Tibial nerve (tissue), 4 donors: ENCODE results near the gene TMEM248.

Experiments used
- EP300 ChIP-seq, 2 donors: sonication (generic); formaldehyde crosslinking; IDR thresholded peaks; one replicate each; pipeline ENCODE4 v1.6.1; 2017; ENCODE audit warnings: antibody characterized with exemption in 2 of 2, mild to moderate bottlenecking in 1 of 2
- POLR2A ChIP-seq, 2 donors: fragments of 450-650 bp; IDR thresholded peaks; one replicate each; pipeline ENCODE4 v1.6.1; 2017; ENCODE audit warnings: antibody characterized with exemption in 2 of 2, mild to moderate bottlenecking in 2 of 2, moderate library complexity in 2 of 2
- TF ChIP-seq, protein P1 (sequence below), 5 experiments: fragments of 200-600 bp in 3 of 5; fragments of 450-650 bp in 2 of 5; sonication (generic) in 3 of 5; IDR thresholded peaks; one replicate each; pipeline ENCODE4 v1.5.1; 2016 to 2019; ENCODE audit warnings: antibody characterized with exemption in 5 of 5, mild to moderate bottlenecking in 3 of 5, moderate library complexity in 2 of 5

- TF ChIP-seq, protein P1, sequence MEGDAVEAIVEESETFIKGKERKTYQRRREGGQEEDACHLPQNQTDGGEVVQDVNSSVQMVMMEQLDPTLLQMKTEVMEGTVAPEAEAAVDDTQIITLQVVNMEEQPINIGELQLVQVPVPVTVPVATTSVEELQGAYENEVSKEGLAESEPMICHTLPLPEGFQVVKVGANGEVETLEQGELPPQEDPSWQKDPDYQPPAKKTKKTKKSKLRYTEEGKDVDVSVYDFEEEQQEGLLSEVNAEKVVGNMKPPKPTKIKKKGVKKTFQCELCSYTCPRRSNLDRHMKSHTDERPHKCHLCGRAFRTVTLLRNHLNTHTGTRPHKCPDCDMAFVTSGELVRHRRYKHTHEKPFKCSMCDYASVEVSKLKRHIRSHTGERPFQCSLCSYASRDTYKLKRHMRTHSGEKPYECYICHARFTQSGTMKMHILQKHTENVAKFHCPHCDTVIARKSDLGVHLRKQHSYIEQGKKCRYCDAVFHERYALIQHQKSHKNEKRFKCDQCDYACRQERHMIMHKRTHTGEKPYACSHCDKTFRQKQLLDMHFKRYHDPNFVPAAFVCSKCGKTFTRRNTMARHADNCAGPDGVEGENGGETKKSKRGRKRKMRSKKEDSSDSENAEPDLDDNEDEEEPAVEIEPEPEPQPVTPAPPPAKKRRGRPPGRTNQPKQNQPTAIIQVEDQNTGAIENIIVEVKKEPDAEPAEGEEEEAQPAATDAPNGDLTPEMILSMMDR (IDR thresholded peaks at IDR 0.05): no peak
- no peak for TF ChIP-seq EP300 (IDR thresholded peaks at IDR 0.05)
- no peak for TF ChIP-seq POLR2A (IDR thresholded peaks at IDR 0.05)
Measured at GRCh38 chr7:66899552-66900280, 21.3 kb upstream of the TMEM248 start.
